Gastroesophageal sphincter (tissue), 3 donors: ENCODE results near the gene SCAPER.

ENCODE experiments used
- CTCF ChIP-seq, 4 experiments: fragments of 200-600 bp in 2 of 4; fragments of 450-650 bp in 2 of 4; sonication (generic) in 1 of 4; IDR thresholded peaks; one replicate each; pipeline ENCODE4 v1.5.1; 2017 to 2019; ENCODE audit warnings: antibody characterized with exemption in 4 of 4, mild to moderate bottlenecking in 2 of 4, moderate library complexity in 2 of 4
- POLR2AphosphoS5 ChIP-seq: sonication (generic); formaldehyde crosslinking; IDR thresholded peaks from one replicate; pipeline ENCODE4 v1.6.1; 2017; ENCODE audit warnings: antibody characterized with exemption

DNA sequence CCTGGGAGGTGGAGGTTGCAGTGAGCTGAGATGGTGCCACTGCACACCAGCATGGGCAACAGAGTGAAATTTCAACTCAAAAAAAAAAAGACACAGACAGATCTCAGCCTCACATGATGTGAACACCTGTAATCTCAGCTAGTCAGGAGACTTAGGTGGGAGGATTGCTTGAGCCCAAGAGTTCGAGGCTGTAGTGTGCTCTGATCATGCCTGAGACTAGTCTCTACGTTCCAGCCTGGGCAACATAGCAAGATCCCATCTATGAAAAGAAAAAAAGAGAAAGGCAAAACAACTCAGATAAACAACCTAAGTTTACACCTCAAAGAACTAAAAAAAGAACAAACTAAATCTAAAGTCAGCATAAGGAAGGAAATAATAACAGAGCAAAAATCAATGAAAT lies 11.0 kb downstream of the SCAPER start:
- TF ChIP-seq CTCF (IDR thresholded peaks at IDR 0.05) (no peak), POLR2AphosphoS5 (no peak)
